AG09309 (cell line): ENCODE measurements around the gene NSG2.

Experiments
- DNase-seq: peaks from one replicate; pipeline ENCODE4 v3.0.0-alpha.2; 2010; ENCODE audit warnings: low read depth
- H3K4me3 ChIP-seq: 2 replicates; pipeline ENCODE4 v1.5.1; 2011; ENCODE audit warnings: mild to moderate bottlenecking, low read depth, low read length, moderate library complexity; ENCODE audit not compliant: control insufficient read depth
- CTCF ChIP-seq: IDR thresholded peaks from 2 replicates; pipeline ENCODE4 v1.5.1; 2011; ENCODE audit warnings: mild to moderate bottlenecking, low read depth, low read length, inconsistent platforms; ENCODE audit not compliant: insufficient read depth, control insufficient read depth; ENCODE audit errors: missing control alignments

Gene NSG2

DNA sequence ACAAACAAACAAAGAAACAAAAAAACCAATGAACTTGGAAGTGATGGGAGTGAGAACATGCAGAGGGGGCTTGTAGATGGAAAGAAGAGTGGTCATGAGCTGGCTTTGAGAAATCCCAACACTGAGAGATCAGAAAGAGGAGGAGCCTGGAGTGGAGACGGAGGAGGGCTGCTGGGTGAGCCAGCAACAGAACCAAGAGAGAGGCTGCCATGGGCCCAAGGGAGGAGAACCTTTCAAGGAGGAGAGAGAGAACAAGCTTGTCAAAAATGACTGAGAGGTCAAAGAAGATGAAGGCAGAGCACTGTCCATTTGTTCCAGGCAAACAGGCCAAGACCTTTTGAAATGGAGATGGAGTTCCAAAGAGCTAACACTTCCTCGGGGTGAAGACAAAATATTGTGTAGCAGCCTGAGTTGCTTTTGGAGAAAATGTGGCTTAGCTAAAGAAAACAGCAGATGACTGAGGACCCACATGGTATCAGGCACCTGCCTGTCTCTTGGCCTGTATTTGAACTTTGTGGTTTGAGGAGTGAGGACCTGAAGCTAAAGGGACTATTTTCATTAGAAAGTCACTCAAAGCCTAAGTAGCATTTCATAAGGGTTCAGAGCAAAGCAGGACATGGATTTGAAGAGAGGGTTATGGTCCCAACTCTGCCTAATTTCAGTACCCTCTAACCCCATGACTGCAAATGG, 13.1 kb downstream of the NSG2 start:
- DNase-seq, result no peak
- TF ChIP-seq CTCF, result no peak
- H3K4me3 ChIP-seq, result no peak overlapping the region

DNA sequence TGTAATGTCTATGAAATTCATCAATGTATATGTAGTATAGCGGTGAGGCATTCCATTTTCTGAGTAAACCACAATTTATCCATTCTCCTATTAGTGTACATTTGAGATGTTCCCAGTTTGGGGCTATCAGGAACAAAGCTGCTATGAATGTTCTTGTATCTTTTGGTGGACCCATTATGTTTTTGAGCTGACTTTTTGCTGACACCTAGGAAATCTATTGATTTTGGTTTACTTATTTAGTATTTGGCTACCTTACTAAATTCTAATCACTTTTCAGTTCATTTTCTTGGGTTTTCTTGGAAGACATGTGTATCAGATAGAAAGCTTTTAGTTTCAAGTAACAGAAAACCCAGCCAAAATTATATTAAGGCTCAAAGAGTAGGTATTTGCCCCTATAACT, 13.7 kb downstream of the NSG2 start:
- no peak for DNase-seq
- no peak for TF ChIP-seq CTCF
- no peak overlapping the region for H3K4me3 ChIP-seq

- DNase-seq, result no peak
- TF ChIP-seq CTCF, result no peak
- no peak overlapping the region for H3K4me3 ChIP-seq
Measured at GRCh38 chr5:174063082-174063756, 17.7 kb downstream of the NSG2 start.

- no peak overlapping the region for H3K4me3 ChIP-seq
- no peak for DNase-seq
- no peak for TF ChIP-seq CTCF
Measured at GRCh38 chr5:174064171-174064570, 18.7 kb downstream of the NSG2 start.

GRCh38 chr5:174065528-174066197, 20.2 kb downstream of the NSG2 start:
- no peak overlapping the region for H3K4me3 ChIP-seq
- no peak for TF ChIP-seq CTCF
- DNase-seq, result no peak

DNA sequence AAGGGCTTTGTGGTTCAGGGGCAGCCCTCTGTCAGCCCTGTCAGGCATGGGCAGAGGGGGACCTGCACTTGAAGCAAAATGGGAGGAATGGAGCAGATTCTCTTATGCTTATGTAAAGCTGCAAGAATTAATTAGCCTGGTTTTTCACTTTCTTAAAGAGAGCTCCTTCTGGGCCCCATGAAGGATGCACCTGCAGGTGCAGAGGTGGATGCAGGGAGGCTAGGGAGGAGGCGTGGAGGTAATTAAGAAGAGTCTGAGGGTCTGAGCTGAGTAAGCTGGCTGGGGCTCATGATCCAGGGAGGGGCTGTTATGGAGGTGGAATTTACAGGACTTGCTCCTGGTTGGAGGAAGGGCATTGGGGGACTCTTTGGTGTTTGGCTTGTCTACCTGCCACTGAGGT, 22.0 kb downstream of the NSG2 start:
- TF ChIP-seq CTCF, result no peak
- no peak overlapping the region for H3K4me3 ChIP-seq
- DNase-seq, result no peak
